GM21723 (cell line): ENCODE measurements around the gene GIMAP4.
A peak's percentile ranks its signal among the peaks of the same experiment; 100 is the strongest.
"Not testable (repeated sequence)": the region's sequence is repeated elsewhere in the genome, so short reads cannot be mapped to it uniquely, and the experiment has no call there.

Source experiments
- ATAC-seq: cut with Tn5 transposase; IDR thresholded peaks from one replicate; pipeline ENCODE4 v1.9.1; 2021; ENCODE audit warnings: mild to moderate bottlenecking, moderate library complexity; ENCODE audit not compliant: unreplicated experiment

Gene GIMAP4

GRCh38 chr7:150579979-150580637 lies 12.9 kb downstream of the GIMAP4 start:
- ATAC-seq: not testable (repeated sequence)

- ATAC-seq: no peak
These were observed 13.6 kb downstream of the GIMAP4 start for GRCh38 chr7:150580638-150581394.

GRCh38 chr7:150585199-150585598 lies 18.0 kb downstream of the GIMAP4 start:
- no peak for ATAC-seq

DNA sequence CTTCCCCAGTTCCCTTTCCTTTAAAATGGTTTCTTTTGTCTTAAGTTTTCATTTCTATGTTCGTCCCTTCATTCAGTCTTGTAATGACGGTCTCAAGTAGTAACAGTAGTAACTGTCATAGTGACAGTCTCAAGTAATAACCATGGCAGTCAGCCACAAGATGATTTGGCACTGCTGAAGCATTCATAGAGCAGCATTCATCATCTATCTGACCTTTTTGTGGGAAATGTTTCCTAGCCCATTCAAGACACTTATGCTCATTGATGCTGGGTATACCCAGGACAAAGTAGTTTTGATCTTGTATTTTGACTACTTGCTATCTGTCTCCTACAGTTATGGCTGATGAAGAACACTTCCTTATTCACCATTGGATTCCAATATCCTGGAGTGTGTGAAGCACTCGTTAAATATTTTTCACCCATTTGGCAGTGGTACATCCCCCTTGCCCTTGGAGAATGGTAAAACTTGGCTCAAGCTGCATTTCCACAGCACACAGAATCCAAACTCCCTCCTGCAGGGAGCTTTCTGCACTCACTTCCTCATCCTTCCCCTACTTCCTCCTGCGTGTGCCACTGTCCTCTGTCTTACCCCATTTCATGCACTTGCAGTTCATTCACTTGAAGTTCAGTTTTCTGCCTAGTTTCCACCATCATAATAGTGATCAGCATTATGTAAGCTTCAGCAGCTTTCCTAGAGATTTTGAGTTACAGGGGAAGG lies 19.0 kb downstream of the GIMAP4 start:
- ATAC-seq: no peak

- ATAC-seq: no peak
These were observed 19.6 kb downstream of the GIMAP4 start for GRCh38 chr7:150586785-150587152.

DNA sequence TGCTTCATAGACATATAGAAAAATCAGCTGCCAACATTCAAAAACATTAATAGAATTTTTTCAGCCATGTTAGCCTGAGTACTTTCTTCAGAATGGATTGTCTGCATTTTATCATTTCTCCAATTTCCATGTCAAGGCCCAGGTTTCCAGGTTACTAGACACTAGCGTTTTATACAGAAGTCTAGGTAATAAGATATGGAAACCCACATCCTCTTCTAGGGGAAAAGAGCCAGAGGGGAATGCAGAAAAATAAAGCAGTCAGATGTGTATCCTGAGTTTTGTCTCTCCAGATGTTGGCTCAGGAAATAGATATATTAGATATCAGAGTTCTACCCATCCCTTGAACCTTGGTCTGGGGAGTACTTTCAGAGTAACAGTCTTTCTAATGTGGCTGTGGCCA lies 20.4 kb downstream of the GIMAP4 start:
- ATAC-seq: no peak

DNA sequence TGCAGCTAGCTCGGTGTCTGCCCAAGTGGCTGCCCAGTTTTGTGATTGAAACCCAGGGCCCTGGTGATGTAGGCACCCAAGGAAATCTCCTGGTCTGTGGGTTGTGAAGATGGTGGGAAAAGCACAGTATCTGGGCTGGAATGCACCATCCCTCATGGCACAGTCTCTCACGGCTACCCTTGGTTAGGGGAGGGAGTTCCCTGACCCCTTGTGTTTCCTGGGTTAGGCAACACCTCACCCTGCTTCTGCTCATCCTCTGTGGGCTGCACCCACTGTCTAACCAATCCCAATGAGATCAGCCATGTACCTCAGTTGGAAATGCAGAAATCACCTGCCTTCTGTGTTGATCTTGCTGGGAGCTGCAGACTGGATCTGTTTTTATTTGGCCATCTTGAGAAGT lies 27.6 kb downstream of the GIMAP4 start:
- no peak for ATAC-seq

- ATAC-seq: no peak
These were observed 28.2 kb downstream of the GIMAP4 start for GRCh38 chr7:150595361-150595760.

DNA sequence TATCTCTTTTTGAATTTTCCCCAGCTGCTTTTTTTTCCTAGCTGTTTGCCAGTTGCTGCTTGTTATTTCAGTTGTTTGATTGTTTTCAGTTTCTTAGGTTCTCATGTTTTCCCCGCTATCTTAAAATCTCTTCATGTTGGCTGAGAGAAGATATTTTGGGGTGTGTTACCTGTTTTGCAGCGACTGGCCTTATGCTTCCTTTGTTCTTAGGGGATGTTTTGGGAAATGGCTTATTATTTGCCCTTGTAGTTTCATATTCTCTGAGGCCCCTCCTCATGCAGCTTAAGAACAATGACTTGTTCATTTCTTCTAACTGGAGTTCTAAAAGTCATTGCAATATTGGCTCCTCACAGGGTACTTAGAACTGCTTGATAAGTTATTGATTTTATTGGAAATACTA lies 36.4 kb downstream of the GIMAP4 start:
- not testable (repeated sequence) for ATAC-seq

DNA sequence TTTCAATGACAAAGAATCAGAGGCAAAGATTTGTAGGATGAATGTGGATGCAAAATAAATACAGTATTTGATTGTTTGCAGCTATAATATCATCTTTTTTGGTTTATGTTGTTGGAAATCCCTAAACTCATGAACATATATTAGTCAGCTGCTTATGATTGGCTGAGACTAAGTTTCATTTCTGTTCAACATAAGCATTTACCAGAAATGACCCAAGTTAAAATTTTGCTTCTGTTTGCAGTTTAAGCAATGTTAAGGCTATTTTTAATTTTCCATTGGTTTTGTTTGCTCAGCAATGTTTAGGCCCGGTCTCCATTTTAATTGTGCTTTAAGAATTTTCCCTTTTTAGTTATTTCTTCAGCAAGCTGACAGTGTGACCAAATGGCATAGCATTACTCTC lies 43.0 kb downstream of the GIMAP4 start:
- no peak for ATAC-seq

- no peak for ATAC-seq
These were observed 45.7 kb downstream of the GIMAP4 start for GRCh38 chr7:150612925-150613324.

DNA sequence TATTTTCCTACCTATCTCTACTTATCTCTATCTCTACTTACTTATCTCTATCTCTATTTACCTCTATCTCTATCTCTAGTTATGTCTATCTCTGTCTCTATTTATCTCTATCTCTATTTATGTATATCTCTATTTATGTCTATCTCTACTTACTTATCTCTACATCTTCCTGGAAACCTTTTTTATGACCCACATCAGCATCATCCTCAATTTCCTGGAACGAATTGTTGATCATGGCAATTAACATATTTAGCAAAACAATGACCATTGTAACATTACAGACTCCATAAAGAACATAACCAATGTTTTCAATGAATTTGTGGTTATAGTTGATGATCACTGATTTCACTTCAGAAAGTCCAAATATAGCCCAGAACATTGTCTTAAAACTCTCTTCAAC lies 46.7 kb downstream of the GIMAP4 start:
- no peak for ATAC-seq

DNA sequence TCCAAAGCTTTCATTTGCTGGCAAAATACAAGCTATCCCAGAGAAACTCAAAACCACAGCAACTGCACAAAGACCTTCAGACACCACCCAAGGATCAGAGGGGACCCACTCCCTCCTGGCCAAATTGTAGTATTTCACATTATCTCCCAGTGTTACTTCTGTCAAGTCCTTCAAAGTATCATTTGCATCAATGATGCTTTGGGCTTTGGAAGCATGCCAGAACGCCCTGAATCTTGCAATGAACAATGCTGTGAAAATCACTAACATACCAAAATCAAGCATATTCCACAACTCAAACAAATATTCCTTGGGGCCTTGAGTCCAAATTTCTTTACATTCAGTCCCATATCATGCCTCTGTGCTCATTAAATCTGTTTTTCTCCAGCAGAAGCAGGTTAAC lies 47.2 kb downstream of the GIMAP4 start:
- ATAC-seq: not testable (repeated sequence)

DNA sequence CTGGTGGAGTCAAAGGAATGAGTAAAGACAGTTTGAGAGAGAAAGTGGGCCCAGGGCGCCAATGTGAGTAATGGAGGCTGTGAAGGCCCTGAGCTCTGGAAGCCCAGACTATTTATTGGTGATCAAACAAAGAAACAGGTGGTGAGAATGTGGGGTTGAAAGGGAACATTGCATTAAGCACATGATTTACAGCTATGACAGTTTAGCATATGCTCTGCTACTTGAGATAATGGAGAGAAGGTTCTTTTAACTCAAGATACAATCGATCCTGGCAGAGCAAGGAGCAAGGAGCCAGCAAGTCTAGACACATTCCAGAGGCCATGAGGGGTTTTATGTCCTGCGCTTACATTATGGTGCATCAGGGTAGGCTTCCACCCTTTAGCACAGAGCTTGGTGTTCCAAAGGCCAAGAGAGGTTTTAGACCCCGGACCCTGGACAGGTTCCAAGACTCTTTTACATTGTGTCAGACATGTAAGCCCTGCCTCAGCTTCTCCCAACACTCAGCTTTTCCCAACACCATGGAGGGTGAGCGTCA lies 48.1 kb downstream of the GIMAP4 start:
- ATAC-seq: not testable (repeated sequence)

- ATAC-seq: no peak
These were observed 52.9 kb downstream of the GIMAP4 start for GRCh38 chr7:150620061-150620460.

- peak; percentile 64 for ATAC-seq
These were observed 53.6 kb downstream of the GIMAP4 start for GRCh38 chr7:150620617-150621371.

GRCh38 chr7:150621376-150621775 lies 54.2 kb downstream of the GIMAP4 start:
- ATAC-seq: peak; percentile 59
